Stomach (tissue), 9 donors: ENCODE results near the gene DDIT3. TPM values are rescaled to one million over a fixed set of nuclear protein-coding genes. Genes with fewer than 3 reads are reported as not detected.

Experiments used
- DNase-seq, 2 donors: peaks; one replicate each; pipeline versions ENCODE4 v3.0.0 to v3.0.0-alpha.2; 2013 to 2019
- H3K27ac ChIP-seq, 5 donors: fragments of 200-600 bp in 4 of 5; sonication (generic) in 4 of 5; one replicate each; pipeline ENCODE4 v1.5.1; 2013 to 2019; ENCODE audit warnings: mild to moderate bottlenecking in 1 of 5, moderate library complexity in 1 of 5
- H3K27me3 ChIP-seq, 3 donors: fragments of 200-600 bp; sonication (generic); one replicate each; pipeline ENCODE4 v1.5.1; 2017 to 2019; ENCODE audit warnings: mixed run types in 1 of 3
- H3K36me3 ChIP-seq, 4 donors: fragments of 200-600 bp; sonication (generic); 1 replicate in 3 of 4; 2 replicates in 1 of 4; pipeline ENCODE4 v1.5.1; 2016 to 2019
- H3K4me1 ChIP-seq, 4 donors: fragments of 200-600 bp; sonication (generic); one replicate each; pipeline ENCODE4 v1.5.1; 2016 to 2019
- H3K4me3 ChIP-seq, 4 donors: fragments of 200-600 bp; sonication (generic) in 3 of 4; one replicate each; pipeline ENCODE4 v1.5.1; 2016 to 2019; ENCODE audit warnings: mild to moderate bottlenecking in 1 of 4
- H3K9me3 ChIP-seq, 4 donors: fragments of 200-600 bp; sonication (generic); one replicate each; pipeline ENCODE4 v1.5.1; 2016 to 2019
- CTCF ChIP-seq, 7 experiments: fragments of 450-650 bp in 4 of 7; fragments of 200-600 bp in 3 of 7; sonication (generic) in 3 of 7; IDR thresholded peaks; one replicate each; pipeline ENCODE4 v1.5.1; 2016 to 2019; ENCODE audit warnings: antibody characterized with exemption in 7 of 7, control low read depth in 2 of 7, mild to moderate bottlenecking in 1 of 7
- EP300 ChIP-seq: sonication (generic); formaldehyde crosslinking; IDR thresholded peaks from one replicate; pipeline ENCODE4 v1.6.1; 2017; ENCODE audit warnings: antibody characterized with exemption
- POLR2A ChIP-seq, 4 donors: fragments of 450-650 bp; IDR thresholded peaks; one replicate each; pipeline ENCODE4 v1.6.1; 2016; ENCODE audit warnings: antibody characterized with exemption in 4 of 4, control low read depth in 2 of 4, mild to moderate bottlenecking in 1 of 4, moderate library complexity in 1 of 4
- POLR2AphosphoS5 ChIP-seq, 3 donors: sonication (generic); formaldehyde crosslinking; IDR thresholded peaks; one replicate each; pipeline ENCODE4 v1.6.1; 2016; ENCODE audit warnings: antibody characterized with exemption in 3 of 3
- WGBS, 5 donors: extraction: QIAGEN DNeasy Blood & Tissue Kit in 3 of 5; methylation state at CpG; one replicate each; pipeline versions ENCODE4 v1.1.5 to v1.1.7; 2013 to 2018; 5-methylcytosine and 5-hydroxymethylcytosine counted together
- intact Hi-C: fragments of 100-400 bp; cut with DNase I; formaldehyde crosslinking; loops from one replicate; pipeline ENCODE4 v1.15.1; 2023; ENCODE audit warnings: low total_unique reads
- polyA plus RNA-seq, 3 donors: library from polyadenylated mRNA; stranded (reverse); fragments of 200-250 nt; gene quantifications; one replicate each; pipeline ENCODE4 v1.2.3, GENCODE V29; 2013
- total RNA-seq, 5 donors: library from RNA; depleted of rRNA; stranded (reverse); fragments of >200 nt; gene quantifications; one replicate each; pipeline versions ENCODE4 v1.1.0 to v1.2.3, GENCODE V29; 2014 to 2016
- donor health status: healthy with polysubstance abuse.
- donor health status: Bipolar disorder and iron deficiency.
- donor health status: healthy.

The DDIT3 gene
- total and polyA plus RNA-seq, 8 donors = 7.5 to 159 (median 48.1) TPM

GRCh38 chr12:57552306-57552651 lies 32.0 kb upstream of the DDIT3 start:
- DNase-seq = no peak
- Histone ChIP-seq H3K27ac (no peak overlapping the region), H3K4me3 (no peak overlapping the region), H3K9me3 (no peaks in the 10 kb centered on the region), H3K27me3 (peaks cover 0 to 32% (median 29%) of the 10 kb centered on the region in 3 donors), H3K4me1 (peaks cover 0 to 18% (median 13%) of the 10 kb centered on the region in 4 donors), H3K36me3 (no peaks in the 10 kb centered on the region)
- WGBS, 5 donors = 62 to 75% (median 67%) methylated on average over 2 of the region's 2 CpGs
- no peak for TF ChIP-seq EP300
- TF ChIP-seq CTCF (IDR thresholded peaks at IDR 0.05) = no peak
- TF ChIP-seq POLR2AphosphoS5 (IDR thresholded peaks at IDR 0.05) = no peak
- TF ChIP-seq POLR2A (IDR thresholded peaks at IDR 0.05) = no peak
- intact Hi-C loops = no loop called here

GRCh38 chr12:57551637-57552305 lies 31.5 kb upstream of the DDIT3 start:
- Histone ChIP-seq H3K27ac (no peak overlapping the region), H3K4me1 (peaks cover 0 to 20% (median 15%) of the 10 kb centered on the region in 4 donors), H3K27me3 (peaks cover 0 to 32% (median 29%) of the 10 kb centered on the region in 3 donors), H3K9me3 (no peaks in the 10 kb centered on the region), H3K4me3 (no peak overlapping the region), H3K36me3 (no peaks in the 10 kb centered on the region)
- DNase-seq = no peak
- no peak for TF ChIP-seq POLR2AphosphoS5 (IDR thresholded peaks at IDR 0.05)
- TF ChIP-seq EP300 = no peak
- TF ChIP-seq CTCF (IDR thresholded peaks at IDR 0.05) = no peak
- TF ChIP-seq POLR2A (IDR thresholded peaks at IDR 0.05) = no peak
- intact Hi-C loops = no loop called here
- 46 to 78% (median 72%) methylated on average over 3 of the region's 3 CpGs for WGBS, 5 donors

GRCh38 chr12:57550641-57551549 lies 30.6 kb upstream of the DDIT3 start:
- no peak for TF ChIP-seq POLR2AphosphoS5 (IDR thresholded peaks at IDR 0.05)
- TF ChIP-seq CTCF (IDR thresholded peaks at IDR 0.05) = no peak
- no peak for TF ChIP-seq EP300
- no peak for TF ChIP-seq POLR2A (IDR thresholded peaks at IDR 0.05)
- DNase-seq = no peak
- H3K36me3 ChIP-seq = no peaks in the 10 kb centered on the region
- intact Hi-C loops = no loop called here
- H3K4me3 ChIP-seq = peak overlapping the region in 2 of 4 donors; percentile 49 to 56
- WGBS, 5 donors = 61 to 71% (median 62%) methylated on average over 7 of the region's 7 CpGs
- H3K9me3 ChIP-seq = no peaks in the 10 kb centered on the region
- peaks cover 0 to 32% (median 29%) of the 10 kb centered on the region in 3 donors for H3K27me3 ChIP-seq
- H3K27ac ChIP-seq = no peak overlapping the region
- H3K4me1 ChIP-seq = peaks cover 5 to 25% (median 20%) of the 10 kb centered on the region in 4 donors

GRCh38 chr12:57549909-57550640 lies 29.8 kb upstream of the DDIT3 start, which contains the start of gene KIF5A:
KIF5A (plus strand) TSS chr12:57550044; CDS start chr12:57550272, 228 bp downstream.
- peak in 1 of 2 donors; percentile 73 for DNase-seq
- Histone ChIP-seq H3K27me3 (peaks cover 0 to 32% (median 29%) of the 10 kb centered on the region in 3 donors), H3K4me3 (peak within 1 kb of the TSS; percentile 44 to 56 (median 52)), H3K9me3 (no peaks in the 10 kb centered on the region), H3K36me3 (no peaks in the 10 kb centered on the region), H3K27ac (no peak within 1 kb of the TSS), H3K4me1 (peaks cover 13 to 33% (median 28%) of the 10 kb centered on the region in 4 donors)
- TF ChIP-seq EP300 = no peak
- TF ChIP-seq POLR2A (IDR thresholded peaks at IDR 0.05) = no peak
- no peak for TF ChIP-seq POLR2AphosphoS5 (IDR thresholded peaks at IDR 0.05)
- no peak for TF ChIP-seq CTCF (IDR thresholded peaks at IDR 0.05)
- intact Hi-C loops = no loop called here
- 4 to 7% (median 6%) methylated on average over 22 to 52 of the region's 52 CpGs for WGBS, 5 donors
